Neuronal stem cell (in vitro differentiated cells): ENCODE results near the gene PDE9A.

Source experiments
- DNase-seq: peaks from one replicate; pipeline ENCODE4 v3.0.0-alpha.2; 2013; ENCODE audit warnings: low spot score
- H2AFZ ChIP-seq: one replicate; pipeline ENCODE4 v1.6.1; 2013; ENCODE audit warnings: mild to moderate bottlenecking, low read length, inconsistent platforms
- H2AK5ac ChIP-seq: 2 replicates; pipeline ENCODE4 v1.6.1; 2013; ENCODE audit warnings: low read depth, mild to moderate bottlenecking, inconsistent platforms, low read length, moderate library complexity, mixed read lengths
- H2BK120ac ChIP-seq: 2 replicates; pipeline ENCODE4 v1.6.1; 2013; ENCODE audit warnings: low read depth, mild to moderate bottlenecking, inconsistent platforms, low read length, moderate library complexity, mixed read lengths
- H2BK12ac ChIP-seq: one replicate; pipeline ENCODE4 v1.6.1; 2013; ENCODE audit warnings: low read length, inconsistent platforms
- H2BK15ac ChIP-seq: 2 replicates; pipeline ENCODE4 v1.6.1; 2013; ENCODE audit warnings: mild to moderate bottlenecking, low read length, inconsistent platforms, mixed read lengths
- H2BK5ac ChIP-seq: one replicate; pipeline ENCODE4 v1.6.1; 2013; ENCODE audit warnings: inconsistent platforms, mild to moderate bottlenecking, low read length, moderate library complexity
- H3K14ac ChIP-seq: one replicate; pipeline ENCODE4 v1.6.1; 2013; ENCODE audit warnings: low read length, inconsistent platforms
- H3K18ac ChIP-seq: 2 replicates; pipeline ENCODE4 v1.6.1; 2013; ENCODE audit warnings: low read length, inconsistent platforms
- H3K23ac ChIP-seq: 2 replicates; pipeline ENCODE4 v1.6.1; 2013; ENCODE audit warnings: low read depth, mild to moderate bottlenecking, mixed read lengths, low read length, inconsistent platforms; ENCODE audit not compliant: poor library complexity
- H3K27ac ChIP-seq: replicated peaks from 3 replicates; pipeline ENCODE4 v1.5.1; 2013; ENCODE audit warnings: low read length, inconsistent platforms
- H3K27me3 ChIP-seq, 3 experiments: 2 replicates each; pipeline ENCODE4 v1.6.1; 2013; ENCODE audit warnings: low read length in 3 of 3, mild to moderate bottlenecking in 2 of 3, inconsistent platforms in 1 of 3, low read depth in 1 of 3, mixed read lengths in 1 of 3, moderate library complexity in 1 of 3; ENCODE audit not compliant: control insufficient read depth in 3 of 3, insufficient read depth in 3 of 3
- H3K36me3 ChIP-seq, 2 donors: replicated peaks in 1 of 2; 2 replicates each; pipeline ENCODE4 v1.6.1; 2013; ENCODE audit warnings: low read length in 2 of 2; ENCODE audit not compliant: control insufficient read depth in 2 of 2, insufficient read depth in 2 of 2
- H3K4ac ChIP-seq: 2 replicates; pipeline ENCODE4 v1.6.1; 2013; ENCODE audit warnings: inconsistent platforms, mild to moderate bottlenecking, low read length, moderate library complexity
- H3K4me1 ChIP-seq, 2 donors: 1 replicate in 1 of 2; 2 replicates in 1 of 2; pipeline ENCODE4 v1.6.1; 2013; ENCODE audit warnings: low read length in 2 of 2, low read depth in 1 of 2; ENCODE audit not compliant: control insufficient read depth in 2 of 2, insufficient read depth in 1 of 2
- H3K4me2 ChIP-seq: one replicate; pipeline ENCODE4 v1.6.1; 2013; ENCODE audit warnings: mild to moderate bottlenecking, low read length, inconsistent platforms; ENCODE audit not compliant: insufficient read depth, poor library complexity, severe bottlenecking
- H3K4me3 ChIP-seq, 2 donors: 2 replicates each; pipeline ENCODE4 v1.5.1; 2013; ENCODE audit warnings: low read length in 2 of 2, mild to moderate bottlenecking in 2 of 2, inconsistent platforms in 1 of 2, moderate library complexity in 1 of 2
- H3K79me1 ChIP-seq: one replicate; pipeline ENCODE4 v1.6.1; 2013; ENCODE audit warnings: low read depth, mild to moderate bottlenecking, inconsistent platforms, low read length, moderate library complexity
- H3K9ac ChIP-seq: one replicate; pipeline ENCODE4 v1.6.1; 2013; ENCODE audit warnings: mild to moderate bottlenecking, low read depth, low read length, inconsistent platforms; ENCODE audit not compliant: poor library complexity
- H3K9me3 ChIP-seq, 2 donors: replicated peaks in 1 of 2; 2 replicates each; pipeline versions ENCODE3 to v1.6.1; 2013; ENCODE audit warnings: low read length in 2 of 2, mild to moderate bottlenecking in 2 of 2, inconsistent platforms in 1 of 2, low read depth in 1 of 2, mixed read lengths in 1 of 2, moderate library complexity in 1 of 2; ENCODE audit not compliant: control insufficient read depth in 2 of 2, insufficient read depth in 1 of 2
- H4K8ac ChIP-seq: one replicate; pipeline ENCODE4 v1.6.1; 2013; ENCODE audit warnings: low read depth, mild to moderate bottlenecking, inconsistent platforms, low read length, moderate library complexity
- H4K91ac ChIP-seq: one replicate; pipeline ENCODE4 v1.6.1; 2013; ENCODE audit warnings: low read length, low read depth, mild to moderate bottlenecking, inconsistent platforms; ENCODE audit not compliant: poor library complexity
- WGBS, 2 donors: extraction: QIAGEN DNeasy Blood & Tissue Kit; methylation state at CpG; one replicate each; pipeline ENCODE4 v1.1.7; 2013; ENCODE audit warnings: missing lambda C conversion rate in 2 of 2, mixed read lengths in 1 of 2; ENCODE audit not compliant: insufficient read length in 2 of 2, insufficient replicate concordance in 1 of 2; ENCODE audit errors: extremely low coverage in 2 of 2; 5-methylcytosine and 5-hydroxymethylcytosine counted together

The PDE9A gene

DNA sequence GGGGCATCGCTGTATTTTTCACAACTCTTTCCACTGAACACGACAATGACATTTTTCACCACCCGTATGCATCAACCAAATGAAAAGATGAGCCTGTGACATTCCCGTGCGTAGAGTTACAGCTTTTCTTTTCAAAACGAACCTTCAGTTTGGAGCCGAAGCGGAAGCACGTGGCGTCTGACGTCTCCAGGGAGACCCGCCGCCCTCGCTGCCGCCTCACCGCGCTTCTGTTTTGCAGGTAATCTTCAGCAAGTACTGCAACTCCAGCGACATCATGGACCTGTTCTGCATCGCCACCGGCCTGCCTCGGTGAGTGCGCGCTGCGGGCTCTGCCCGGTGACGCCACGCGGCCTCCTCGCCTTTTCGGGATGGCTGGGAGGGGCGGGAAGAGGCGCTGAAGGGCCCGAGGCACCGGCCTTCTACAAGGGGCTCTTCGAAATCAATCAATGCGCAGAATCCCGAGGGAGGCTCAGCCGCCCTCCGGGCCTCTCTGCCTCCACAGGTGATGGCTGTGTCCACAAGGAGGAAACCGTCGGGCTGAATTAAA lies 32.6 kb downstream of the PDE9A start:
- Histone ChIP-seq H3K23ac (peak overlapping the region; percentile 34), H3K36me3 (peaks cover 35 to 37% of the 10 kb centered on the region in 2 donors), H3K9ac (no peak overlapping the region), H2BK12ac (no peak overlapping the region), H3K9me3 (peaks cover 0 to 5% of the 10 kb centered on the region in 2 donors), H4K91ac (no peak overlapping the region), H2BK5ac (no peak overlapping the region), H4K8ac (no peak overlapping the region), H3K27ac (no peak overlapping the region), H2AK5ac (no peak overlapping the region), H2BK120ac (no peak overlapping the region), H3K79me1 (peaks cover 2% of the 10 kb centered on the region), H3K18ac (no peak overlapping the region), H3K4me3 (no peak overlapping the region), H3K4ac (no peak overlapping the region), H3K27me3 (no peaks in the 10 kb centered on the region), H2AFZ (no peak overlapping the region), H2BK15ac (no peak overlapping the region), H3K4me2 (no peak overlapping the region), H3K14ac (no peak overlapping the region), H3K4me1 (no peaks in the 10 kb centered on the region)
- no peak for DNase-seq
- WGBS, 2 donors = no CpG with 5 or more reads among the region's 41 CpGs

DNA sequence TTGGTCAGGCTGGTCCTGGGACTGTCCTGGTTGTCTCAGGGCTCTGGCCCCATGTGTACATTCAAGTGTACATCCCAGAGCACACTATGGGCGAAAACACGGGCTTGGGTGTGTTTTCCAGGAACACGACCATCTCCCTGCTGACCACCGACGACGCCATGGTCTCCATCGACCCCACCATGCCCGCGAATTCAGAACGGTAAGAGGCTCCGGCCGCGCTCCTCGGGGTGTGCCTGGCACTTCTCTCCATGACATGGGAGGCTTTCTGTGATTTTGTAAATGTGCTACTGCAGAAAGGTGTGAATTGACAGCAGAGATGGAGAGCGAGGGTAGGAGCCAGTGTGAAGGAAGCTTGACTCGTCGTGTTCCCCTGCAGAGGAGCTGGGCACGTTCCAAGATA lies 34.4 kb downstream of the PDE9A start:
- no peak overlapping the region for H3K23ac ChIP-seq
- no peak overlapping the region for H3K18ac ChIP-seq
- no peak overlapping the region for H2AFZ ChIP-seq
- H4K8ac ChIP-seq = no peak overlapping the region
- H2BK15ac ChIP-seq = no peak overlapping the region
- no peak overlapping the region for H2BK120ac ChIP-seq
- no peak overlapping the region for H2BK12ac ChIP-seq
- peaks cover 2% of the 10 kb centered on the region for H3K79me1 ChIP-seq
- no peak overlapping the region for H3K4me3 ChIP-seq
- no peak overlapping the region for H3K9ac ChIP-seq
- H2AK5ac ChIP-seq = no peak overlapping the region
- H3K14ac ChIP-seq = no peak overlapping the region
- no peaks in the 10 kb centered on the region for H3K4me1 ChIP-seq
- peaks cover 0 to 10% of the 10 kb centered on the region in 2 donors for H3K9me3 ChIP-seq
- H4K91ac ChIP-seq = no peak overlapping the region
- H3K36me3 ChIP-seq = peaks cover 50 to 52% of the 10 kb centered on the region in 2 donors
- no peak overlapping the region for H3K4ac ChIP-seq
- WGBS, 2 donors = no CpG with 5 or more reads among the region's 18 CpGs
- no peaks in the 10 kb centered on the region for H3K27me3 ChIP-seq
- DNase-seq = no peak
- H3K27ac ChIP-seq = no peak overlapping the region
- no peak overlapping the region for H3K4me2 ChIP-seq
- no peak overlapping the region for H2BK5ac ChIP-seq

DNA sequence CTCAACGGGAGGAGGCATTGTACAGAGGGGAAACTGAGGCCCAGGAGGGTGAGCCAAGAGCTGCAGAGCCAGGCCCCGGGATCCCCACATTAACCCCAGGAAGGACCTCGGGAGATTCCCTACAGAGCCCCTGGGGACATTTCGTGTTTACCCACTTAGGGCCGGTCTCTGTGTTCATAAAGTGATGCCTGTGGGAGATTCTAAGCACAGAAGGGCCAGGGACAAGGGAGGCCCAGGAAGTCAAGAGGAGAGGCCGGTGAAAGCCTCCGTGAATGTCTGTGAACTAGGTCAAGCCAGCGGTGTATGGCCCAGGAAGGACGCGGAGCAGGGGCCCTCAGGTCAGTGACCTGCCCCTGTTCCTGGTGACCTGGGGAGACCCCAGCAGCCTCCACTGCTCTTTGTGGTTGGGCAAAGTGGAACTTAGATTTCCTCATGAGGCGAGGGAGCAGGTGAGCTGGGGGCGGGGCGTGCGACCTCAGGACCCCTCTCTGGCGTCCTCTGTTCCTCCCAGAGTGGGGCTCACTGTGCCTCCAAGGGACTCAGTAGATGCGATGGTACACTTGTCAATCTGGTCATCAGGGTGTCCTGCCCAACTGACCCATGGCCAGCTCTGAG lies 34.9 kb downstream of the PDE9A start:
- no CpG with 5 or more reads among the region's 16 CpGs for WGBS, 2 donors
- H3K18ac ChIP-seq = no peak overlapping the region

DNA sequence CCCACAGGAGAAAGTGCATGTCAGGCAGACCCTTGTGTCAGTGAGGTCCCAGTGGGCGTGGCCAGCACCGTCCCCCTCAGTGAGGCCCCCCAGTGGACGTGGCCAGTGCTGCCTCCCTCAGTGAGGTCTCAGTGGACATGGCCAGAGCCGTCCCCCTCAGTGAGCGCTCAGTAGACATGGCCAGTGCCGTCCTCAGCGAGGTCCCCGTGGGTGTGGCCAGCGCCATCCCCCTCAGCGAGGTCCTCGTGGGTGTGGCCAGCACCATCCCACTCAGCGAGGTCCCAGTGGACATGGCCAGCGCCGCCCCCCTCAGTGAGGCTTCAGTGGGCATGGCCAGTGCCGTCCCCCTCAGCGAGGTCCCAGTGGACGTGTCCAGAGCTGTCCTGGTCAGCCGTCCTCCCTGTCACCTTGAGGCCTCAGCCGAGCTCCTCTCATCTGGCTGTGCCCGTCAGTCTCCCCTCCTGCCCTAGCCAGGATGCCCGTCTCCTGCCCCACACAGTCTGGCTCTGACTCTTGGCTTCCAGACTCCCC lies 35.5 kb downstream of the PDE9A start:
- Histone ChIP-seq H2BK15ac (no peak overlapping the region), H2BK120ac (no peak overlapping the region), H2AK5ac (no peak overlapping the region), H4K8ac (no peak overlapping the region), H3K4me2 (no peak overlapping the region), H3K4ac (no peak overlapping the region), H3K27ac (no peak overlapping the region), H3K36me3 (peaks cover 50 to 54% of the 10 kb centered on the region in 2 donors), H3K9ac (peak overlapping the region; percentile 12), H3K4me1 (no peaks in the 10 kb centered on the region), H2AFZ (no peak overlapping the region), H3K4me3 (peak overlapping the region in 1 of 2 donors; percentile 5), H3K27me3 (no peaks in the 10 kb centered on the region), H3K79me1 (peaks cover 2% of the 10 kb centered on the region), H3K14ac (no peak overlapping the region), H2BK5ac (no peak overlapping the region), H4K91ac (no peak overlapping the region), H3K9me3 (peaks cover 0 to 7% of the 10 kb centered on the region in 2 donors), H3K23ac (peak overlapping the region; percentile 96), H2BK12ac (no peak overlapping the region), H3K18ac (peak overlapping the region; percentile 59)
- no CpG with 5 or more reads among the region's 21 CpGs for WGBS, 2 donors
- no peak for DNase-seq

More for the DNA sequence above, 34.9 kb downstream of the PDE9A start:
- no peak overlapping the region for H3K27ac ChIP-seq
- H2AK5ac ChIP-seq = no peak overlapping the region
- H3K4me3 ChIP-seq = no peak overlapping the region
- no peak for DNase-seq
- no peaks in the 10 kb centered on the region for H3K27me3 ChIP-seq
- no peak overlapping the region for H2BK12ac ChIP-seq
- no peaks in the 10 kb centered on the region for H3K4me1 ChIP-seq
- no peak overlapping the region for H3K4ac ChIP-seq
- peaks cover 2% of the 10 kb centered on the region for H3K79me1 ChIP-seq
- no peak overlapping the region for H3K4me2 ChIP-seq
- no peak overlapping the region for H3K14ac ChIP-seq
- peaks cover 0 to 10% of the 10 kb centered on the region in 2 donors for H3K9me3 ChIP-seq
- no peak overlapping the region for H4K8ac ChIP-seq
- H3K36me3 ChIP-seq = peaks cover 50 to 53% of the 10 kb centered on the region in 2 donors
- H2BK120ac ChIP-seq = no peak overlapping the region
- H3K9ac ChIP-seq = no peak overlapping the region
- H2AFZ ChIP-seq = no peak overlapping the region
- no peak overlapping the region for H2BK15ac ChIP-seq
- H4K91ac ChIP-seq = no peak overlapping the region
- peak overlapping the region; percentile 96 for H3K23ac ChIP-seq
- no peak overlapping the region for H2BK5ac ChIP-seq
